ENCODE data around the gene PITHD1.
"Not testable (repeated sequence)": the region's sequence is repeated elsewhere in the genome, so short reads cannot be mapped to it uniquely, and the experiment has no call there.

Gene PITHD1, protein sequence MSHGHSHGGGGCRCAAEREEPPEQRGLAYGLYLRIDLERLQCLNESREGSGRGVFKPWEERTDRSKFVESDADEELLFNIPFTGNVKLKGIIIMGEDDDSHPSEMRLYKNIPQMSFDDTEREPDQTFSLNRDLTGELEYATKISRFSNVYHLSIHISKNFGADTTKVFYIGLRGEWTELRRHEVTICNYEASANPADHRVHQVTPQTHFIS

DNA sequence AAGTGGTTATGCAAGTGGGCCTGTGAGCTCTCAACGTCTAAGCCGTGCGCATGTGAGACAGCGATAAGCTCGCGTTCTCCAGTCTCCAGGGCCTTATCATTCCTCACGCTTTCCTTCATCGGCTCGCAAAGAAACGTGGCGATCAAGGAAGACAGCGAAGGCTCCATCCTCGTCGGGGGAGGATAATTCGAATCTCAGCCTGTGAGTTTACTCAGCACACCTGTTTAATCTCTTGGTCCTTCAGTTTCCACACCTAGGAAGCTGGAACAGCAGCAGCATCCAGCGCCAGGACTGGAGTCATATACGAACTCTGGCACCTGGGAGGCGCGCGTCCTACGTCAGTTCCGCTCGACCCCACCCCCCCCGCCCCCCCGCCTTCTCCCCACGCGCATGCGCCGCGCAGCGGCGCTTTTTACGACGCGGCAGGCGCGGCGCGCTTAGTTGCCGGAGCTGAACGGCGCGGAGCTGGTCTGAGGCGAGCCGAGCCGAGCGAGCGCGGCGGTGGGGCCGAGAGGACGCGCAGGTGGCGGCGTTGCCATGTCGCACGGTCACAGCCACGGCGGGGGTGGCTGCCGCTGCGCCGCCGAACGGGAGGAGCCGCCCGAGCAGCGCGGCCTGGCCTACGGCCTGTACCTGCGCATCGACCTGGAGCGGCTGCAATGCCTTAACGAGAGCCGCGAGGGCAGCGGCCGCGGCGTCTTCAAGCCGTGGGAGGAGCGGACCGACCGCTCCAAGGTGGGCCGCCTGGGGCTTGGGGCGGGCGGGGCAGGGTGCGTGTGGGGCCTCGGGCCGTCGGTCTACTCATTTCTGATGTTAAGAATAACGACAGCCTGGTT is at the start of gene PITHD1:
Gene PITHD1, plus strand, starts transcription at position 440 of the 836 bp plus-strand sequence. Its CDS starts 98 bp downstream, at position 538.
- Histone ChIP-seq H3K9ac (ENCODE audit: low read depth, low read length) (peak within 1 kb of the TSS; percentile 89), H3K36me3 (ENCODE audit: control insufficient read depth, insufficient read depth, low read length) (peaks cover 2% of the 10 kb centered on the region), H3K4me3 (ENCODE audit: low read depth, low read length) (peak within 1 kb of the TSS; percentile 100), H3K27me3 (ENCODE audit: control insufficient read depth, insufficient read depth, low read length) (no peaks in the 10 kb centered on the region), H3K4me1 (ENCODE audit: control insufficient read depth, insufficient read depth, low read length) (peaks cover 6% of the 10 kb centered on the region), H3K9me3 (ENCODE audit: control insufficient read depth, insufficient read depth, low read length) (no peaks in the 10 kb centered on the region)

DNA sequence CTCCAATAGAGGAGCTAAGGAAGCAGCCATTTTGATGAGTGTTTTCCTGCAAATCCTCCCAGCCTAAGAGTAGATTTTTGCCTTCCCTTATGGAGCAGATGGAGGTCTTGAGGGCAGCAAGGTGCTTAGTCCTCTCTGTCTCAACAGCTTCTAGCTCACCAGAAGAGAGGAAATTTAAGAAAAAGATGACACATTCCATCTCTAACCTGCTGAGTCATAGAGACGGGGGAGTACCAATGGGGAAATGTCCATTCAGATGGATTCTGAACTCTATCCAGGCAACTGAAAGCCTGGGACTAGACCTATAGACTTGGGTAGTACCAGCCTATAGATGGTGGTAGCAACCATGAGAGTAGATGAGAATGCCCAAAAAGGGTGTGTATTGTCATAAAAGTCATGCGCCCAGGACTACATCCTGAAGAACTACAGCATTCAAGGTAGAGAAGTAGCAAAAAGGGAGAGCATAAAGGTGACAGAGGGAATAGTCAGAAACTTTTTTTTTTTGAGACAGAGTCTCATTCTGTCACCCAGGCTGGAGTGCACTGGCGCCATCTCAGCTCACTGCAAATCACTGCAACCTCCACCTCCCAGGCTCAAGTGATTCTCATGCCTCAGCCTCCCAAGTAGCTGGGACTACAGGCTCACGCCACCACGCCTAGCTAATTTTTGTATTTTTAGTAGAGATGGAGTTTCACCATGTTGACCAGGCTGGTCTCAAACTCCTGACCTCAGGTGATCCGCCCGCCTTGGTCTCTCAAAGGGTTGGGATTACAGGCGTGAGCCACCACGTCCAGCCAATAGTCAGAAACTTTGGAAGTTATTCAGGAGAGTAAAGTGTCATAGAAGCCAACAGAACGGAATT is 45.6 kb upstream of the PITHD1 start:
- Histone ChIP-seq H3K4me3 (ENCODE audit: low read depth, low read length) (no peak overlapping the region), H3K27me3 (ENCODE audit: control insufficient read depth, insufficient read depth, low read length) (no peaks in the 10 kb centered on the region), H3K4me1 (ENCODE audit: control insufficient read depth, insufficient read depth, low read length) (no peaks in the 10 kb centered on the region), H3K9ac (ENCODE audit: low read depth, low read length) (no peak overlapping the region), H3K36me3 (ENCODE audit: control insufficient read depth, insufficient read depth, low read length) (no peaks in the 10 kb centered on the region), H3K9me3 (ENCODE audit: control insufficient read depth, insufficient read depth, low read length) (no peaks in the 10 kb centered on the region)

DNA sequence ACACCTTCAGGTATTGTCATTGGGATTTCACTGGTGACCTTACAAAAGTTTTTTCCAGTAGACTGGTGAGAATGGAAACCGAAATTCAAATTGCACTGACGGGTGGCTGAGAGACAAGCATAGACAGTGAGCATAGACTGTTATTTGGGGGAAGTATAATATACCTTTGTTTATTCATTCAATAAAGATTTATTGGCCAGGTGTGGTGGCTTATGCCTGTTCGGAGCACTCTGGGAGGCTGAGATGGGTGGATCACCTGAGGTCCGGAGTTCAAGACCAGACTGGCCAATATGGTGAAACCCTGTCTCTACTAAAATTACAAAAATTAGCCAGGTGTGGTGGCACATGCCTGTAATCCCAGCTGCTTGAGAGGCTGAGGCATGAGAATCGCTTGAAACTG is 44.9 kb upstream of the PITHD1 start:
- H3K9ac ChIP-seq (ENCODE audit: low read depth, low read length); H3K27me3 ChIP-seq (ENCODE audit: control insufficient read depth, insufficient read depth, low read length); H3K4me3 ChIP-seq (ENCODE audit: low read depth, low read length); H3K36me3 ChIP-seq (ENCODE audit: control insufficient read depth, insufficient read depth, low read length); H3K4me1 ChIP-seq (ENCODE audit: control insufficient read depth, insufficient read depth, low read length); H3K9me3 ChIP-seq (ENCODE audit: control insufficient read depth, insufficient read depth, low read length): not testable (repeated sequence)

DNA sequence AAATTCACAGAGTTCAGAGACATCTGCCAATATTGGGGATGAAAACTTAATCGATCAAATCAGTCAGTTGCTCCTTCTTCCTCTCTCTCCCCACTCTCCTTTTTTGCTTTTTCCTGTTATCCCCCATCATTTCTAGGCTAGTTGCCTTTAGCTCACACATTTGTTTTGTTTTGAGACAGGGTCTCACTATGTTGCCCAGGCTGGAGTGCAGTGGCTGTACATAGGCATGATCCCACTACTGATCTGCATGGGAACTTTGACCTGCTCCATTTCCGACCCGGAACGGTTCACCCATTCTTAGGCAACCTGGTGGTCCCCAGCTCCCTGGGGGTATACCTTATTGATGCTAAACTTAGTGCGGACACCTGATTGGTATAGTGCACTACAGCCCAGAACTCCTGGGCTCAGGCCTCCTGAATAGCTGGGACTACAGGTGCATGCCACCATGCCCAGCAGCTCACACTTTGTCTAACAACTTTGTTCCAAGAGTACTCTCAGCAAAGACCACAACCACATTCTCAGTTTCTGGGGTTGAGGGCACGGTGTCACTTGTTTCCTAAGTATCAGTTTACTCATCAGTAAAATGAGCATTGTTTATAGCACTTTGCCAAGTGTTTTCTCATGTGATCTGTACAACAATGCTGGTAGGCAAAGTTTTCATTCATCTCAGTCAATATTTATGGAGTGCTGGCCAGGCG is 41.6 kb upstream of the PITHD1 start:
- Histone ChIP-seq H3K9me3 (ENCODE audit: control insufficient read depth, insufficient read depth, low read length) (no peaks in the 10 kb centered on the region), H3K4me3 (ENCODE audit: low read depth, low read length) (no peak overlapping the region), H3K36me3 (ENCODE audit: control insufficient read depth, insufficient read depth, low read length) (no peaks in the 10 kb centered on the region), H3K4me1 (ENCODE audit: control insufficient read depth, insufficient read depth, low read length) (no peaks in the 10 kb centered on the region), H3K9ac (ENCODE audit: low read depth, low read length) (no peak overlapping the region), H3K27me3 (ENCODE audit: control insufficient read depth, insufficient read depth, low read length) (no peaks in the 10 kb centered on the region)

DNA sequence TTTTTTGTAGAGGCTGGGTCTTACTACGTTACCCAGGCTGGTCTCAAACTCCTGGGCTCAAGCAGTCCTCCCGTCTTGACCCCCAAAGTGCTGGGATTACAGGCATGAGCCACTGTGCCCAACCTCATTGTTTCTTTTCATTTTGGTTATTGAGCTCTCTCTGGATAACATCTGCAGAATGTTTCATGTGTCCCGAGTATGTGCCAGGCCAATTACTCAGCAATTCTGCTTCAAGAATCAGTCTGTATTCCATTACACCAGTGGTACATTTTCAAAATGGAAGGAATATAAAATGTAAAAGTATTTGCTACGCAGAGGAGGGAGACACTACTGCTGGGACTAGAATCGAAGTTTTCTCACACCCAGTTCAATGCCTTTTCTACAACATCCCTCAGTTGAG is 36.6 kb upstream of the PITHD1 start:
- Histone ChIP-seq H3K4me3 (ENCODE audit: low read depth, low read length) (no peak overlapping the region), H3K9me3 (ENCODE audit: control insufficient read depth, insufficient read depth, low read length) (no peaks in the 10 kb centered on the region), H3K36me3 (ENCODE audit: control insufficient read depth, insufficient read depth, low read length) (no peaks in the 10 kb centered on the region), H3K27me3 (ENCODE audit: control insufficient read depth, insufficient read depth, low read length) (no peaks in the 10 kb centered on the region), H3K4me1 (ENCODE audit: control insufficient read depth, insufficient read depth, low read length) (peaks cover 6% of the 10 kb centered on the region), H3K9ac (ENCODE audit: low read depth, low read length) (no peak overlapping the region)

DNA sequence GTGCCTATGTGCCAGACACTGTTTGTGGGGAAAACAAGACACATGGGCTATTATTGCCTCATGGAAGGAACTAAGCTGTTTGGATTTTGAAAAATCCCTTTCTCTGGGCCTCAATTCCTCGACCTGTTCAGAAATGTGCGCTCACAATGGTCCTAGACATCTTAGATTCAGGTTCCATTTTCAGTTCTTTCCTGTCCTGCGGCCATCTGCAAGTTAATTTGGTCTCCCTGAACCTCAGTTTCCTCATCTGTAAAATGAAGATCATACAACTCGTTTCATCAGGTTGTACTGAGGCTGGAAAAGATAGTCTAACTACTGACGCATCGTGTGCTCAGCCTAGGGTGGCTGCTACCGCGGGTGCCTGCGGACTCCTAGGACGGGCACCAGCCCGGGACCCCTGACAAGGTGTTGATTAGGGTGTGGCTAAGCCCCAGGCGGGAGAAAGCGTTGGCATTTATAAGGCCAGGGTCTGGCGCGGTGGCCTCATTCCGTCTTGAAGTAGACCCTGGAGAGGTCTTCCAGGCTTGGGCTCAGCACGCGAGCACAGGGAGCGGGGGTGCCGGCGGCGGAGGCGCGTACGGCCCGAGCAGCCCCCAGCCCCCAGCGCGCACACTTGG is 35.4 kb upstream of the PITHD1 start:
- Histone ChIP-seq H3K27me3 (ENCODE audit: control insufficient read depth, insufficient read depth, low read length) (no peaks in the 10 kb centered on the region), H3K4me1 (ENCODE audit: control insufficient read depth, insufficient read depth, low read length) (peaks cover 6% of the 10 kb centered on the region), H3K4me3 (ENCODE audit: low read depth, low read length) (peak overlapping the region; percentile 63), H3K9me3 (ENCODE audit: control insufficient read depth, insufficient read depth, low read length) (no peaks in the 10 kb centered on the region), H3K9ac (ENCODE audit: low read depth, low read length) (peak overlapping the region; percentile 63), H3K36me3 (ENCODE audit: control insufficient read depth, insufficient read depth, low read length) (no peaks in the 10 kb centered on the region)

DNA sequence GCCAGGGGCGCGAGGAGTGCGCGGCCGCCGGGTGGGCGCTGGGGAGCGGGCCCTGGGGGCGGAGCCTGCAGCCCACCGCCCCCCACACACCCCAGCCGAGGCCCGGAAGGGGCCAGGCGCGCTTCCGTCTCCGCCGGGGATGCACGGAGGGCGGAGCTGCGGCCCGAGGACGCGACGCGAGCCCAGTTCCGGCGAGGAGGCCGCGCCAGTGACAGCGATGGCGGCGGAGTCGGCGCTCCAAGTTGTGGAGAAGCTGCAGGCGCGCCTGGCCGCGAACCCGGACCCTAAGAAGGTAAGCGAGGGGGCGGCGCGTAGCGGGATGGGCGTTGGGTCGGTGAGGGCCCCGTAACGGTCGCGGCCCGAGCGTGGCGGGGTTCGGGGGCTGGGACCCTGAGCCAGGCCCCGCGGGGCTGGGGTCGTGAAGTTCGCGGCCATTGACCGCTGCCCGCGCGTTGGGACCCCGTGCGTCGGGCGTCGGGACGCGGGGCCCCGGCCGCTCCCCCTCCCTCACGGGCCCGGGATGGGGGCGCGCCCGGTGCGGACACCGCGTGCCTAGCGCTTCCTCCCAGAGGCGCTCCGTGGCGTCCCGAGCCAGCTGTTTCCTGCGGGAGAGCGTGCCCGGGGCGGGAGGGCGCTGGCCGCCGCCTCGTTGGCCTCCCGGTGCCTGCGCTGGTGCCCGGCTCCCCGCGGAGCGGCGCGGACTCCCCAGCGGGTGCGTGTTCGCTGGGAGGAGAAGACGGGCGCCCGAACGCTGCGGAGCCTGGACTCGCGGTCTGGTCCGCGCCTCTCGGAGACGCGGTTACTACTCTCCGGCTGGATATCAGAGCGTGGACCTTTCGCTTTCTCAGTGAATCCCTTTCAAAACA is 34.7 kb upstream of the PITHD1 start, which contains the start of gene ELOA:
Gene ELOA, plus strand, starts transcription at position 185 of the 866 bp plus-strand sequence. Its CDS starts 33 bp downstream, at position 218.
- Histone ChIP-seq H3K4me3 (ENCODE audit: low read depth, low read length) (peak within 1 kb of the TSS; percentile 67), H3K4me1 (ENCODE audit: control insufficient read depth, insufficient read depth, low read length) (peaks cover 6% of the 10 kb centered on the region), H3K27me3 (ENCODE audit: control insufficient read depth, insufficient read depth, low read length) (no peaks in the 10 kb centered on the region), H3K9ac (ENCODE audit: low read depth, low read length) (peak within 1 kb of the TSS; percentile 73), H3K9me3 (ENCODE audit: control insufficient read depth, insufficient read depth, low read length) (no peaks in the 10 kb centered on the region), H3K36me3 (ENCODE audit: control insufficient read depth, insufficient read depth, low read length) (no peaks in the 10 kb centered on the region)

DNA sequence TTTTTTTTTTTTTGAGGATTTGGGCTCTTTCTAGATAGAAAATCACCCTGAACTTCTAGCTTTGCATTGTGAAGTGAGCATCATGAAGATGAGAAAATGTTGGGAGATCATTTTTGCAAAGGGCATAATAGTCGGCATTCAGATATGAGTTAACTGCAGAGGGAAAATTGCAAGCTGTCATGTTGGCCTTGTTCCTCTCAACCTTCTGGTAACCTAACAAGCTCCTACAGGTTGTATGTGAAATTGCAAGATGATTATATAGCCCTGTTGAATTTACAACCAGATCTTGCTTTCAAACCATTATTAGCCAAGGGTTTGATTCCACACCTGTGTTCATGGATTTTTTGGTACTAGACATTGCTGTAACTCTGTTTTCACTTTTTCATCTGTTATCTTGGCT is 32.7 kb upstream of the PITHD1 start:
- Histone ChIP-seq H3K36me3 (ENCODE audit: control insufficient read depth, insufficient read depth, low read length) (no peaks in the 10 kb centered on the region), H3K4me3 (ENCODE audit: low read depth, low read length) (no peak overlapping the region)

DNA sequence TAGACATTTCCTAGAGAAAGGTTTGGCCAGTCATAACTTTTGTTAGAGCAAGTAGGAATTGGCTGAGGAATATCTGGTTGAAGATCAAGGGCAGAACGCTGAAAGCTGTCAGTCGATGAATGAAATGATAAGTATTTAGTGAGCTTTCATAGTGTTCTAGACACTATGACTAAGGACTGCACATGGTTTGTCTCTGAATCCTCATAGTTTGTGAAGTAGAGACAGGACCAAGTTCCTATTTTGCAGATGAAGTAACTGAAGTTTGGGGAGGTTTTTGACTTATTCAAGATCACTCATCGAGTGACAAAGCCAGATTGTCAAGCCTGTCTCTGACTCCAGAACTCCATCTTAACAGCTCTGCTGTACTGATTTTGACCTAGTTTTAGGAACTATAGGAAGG is 30.2 kb upstream of the PITHD1 start:
- peaks cover 6% of the 10 kb centered on the region for H3K4me1 ChIP-seq (ENCODE audit: control insufficient read depth, insufficient read depth, low read length)
- H3K9ac ChIP-seq (ENCODE audit: low read depth, low read length) = no peak overlapping the region
- H3K36me3 ChIP-seq (ENCODE audit: control insufficient read depth, insufficient read depth, low read length) = peaks cover 23% of the 10 kb centered on the region
- no peaks in the 10 kb centered on the region for H3K9me3 ChIP-seq (ENCODE audit: control insufficient read depth, insufficient read depth, low read length)
- H3K4me3 ChIP-seq (ENCODE audit: low read depth, low read length) = no peak overlapping the region
- no peaks in the 10 kb centered on the region for H3K27me3 ChIP-seq (ENCODE audit: control insufficient read depth, insufficient read depth, low read length)

More for the DNA sequence above, 32.7 kb upstream of the PITHD1 start:
- Histone ChIP-seq H3K9me3 (ENCODE audit: control insufficient read depth, insufficient read depth, low read length) (no peaks in the 10 kb centered on the region), H3K27me3 (ENCODE audit: control insufficient read depth, insufficient read depth, low read length) (no peaks in the 10 kb centered on the region), H3K4me1 (ENCODE audit: control insufficient read depth, insufficient read depth, low read length) (peaks cover 6% of the 10 kb centered on the region), H3K9ac (ENCODE audit: low read depth, low read length) (no peak overlapping the region)

DNA sequence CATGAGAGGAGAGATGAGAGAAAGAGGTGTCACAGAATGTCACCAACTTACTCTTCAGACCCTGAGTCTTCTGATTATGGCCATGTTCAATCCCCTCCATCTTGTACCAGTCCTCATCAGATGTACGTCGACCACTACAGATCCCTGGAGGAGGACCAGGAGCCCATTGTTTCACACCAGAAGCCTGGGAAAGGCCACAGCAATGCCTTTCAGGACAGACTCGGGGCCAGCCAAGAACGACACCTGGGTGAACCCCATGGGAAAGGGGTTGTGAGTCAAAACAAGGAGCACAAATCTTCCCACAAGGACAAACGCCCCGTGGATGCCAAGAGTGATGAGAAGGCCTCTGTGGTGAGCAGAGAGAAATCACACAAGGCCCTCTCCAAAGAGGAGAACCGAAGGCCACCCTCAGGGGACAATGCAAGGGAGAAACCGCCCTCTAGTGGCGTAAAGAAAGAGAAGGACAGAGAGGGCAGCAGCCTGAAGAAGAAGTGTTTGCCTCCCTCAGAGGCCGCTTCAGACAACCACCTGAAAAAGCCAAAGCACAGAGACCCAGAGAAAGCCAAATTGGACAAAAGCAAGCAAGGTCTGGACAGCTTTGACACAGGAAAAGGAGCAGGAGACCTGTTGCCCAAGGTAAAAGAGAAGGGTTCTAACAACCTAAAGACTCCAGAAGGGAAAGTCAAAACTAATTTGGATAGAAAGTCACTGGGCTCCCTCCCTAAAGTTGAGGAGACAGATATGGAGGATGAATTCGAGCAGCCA is 27.0 kb upstream of the PITHD1 start:
- no peaks in the 10 kb centered on the region for H3K4me1 ChIP-seq (ENCODE audit: control insufficient read depth, insufficient read depth, low read length)
- no peak overlapping the region for H3K4me3 ChIP-seq (ENCODE audit: low read depth, low read length)
- H3K9me3 ChIP-seq (ENCODE audit: control insufficient read depth, insufficient read depth, low read length) = no peaks in the 10 kb centered on the region
- H3K27me3 ChIP-seq (ENCODE audit: control insufficient read depth, insufficient read depth, low read length) = no peaks in the 10 kb centered on the region
- H3K9ac ChIP-seq (ENCODE audit: low read depth, low read length) = no peak overlapping the region
- H3K36me3 ChIP-seq (ENCODE audit: control insufficient read depth, insufficient read depth, low read length) = peaks cover 51% of the 10 kb centered on the region

Data from iPS-15b (cell line).